ENCODE results near the gene WDR12.
A peak's percentile ranks its signal among the peaks of the same experiment; 100 is the strongest.
"Not testable (repeated sequence)": the region's sequence is repeated elsewhere in the genome, so short reads cannot be mapped to it uniquely, and the experiment has no call there.

WDR12 gene

GRCh38 chr2:202881570-202881969 lies 29.9 kb downstream of the WDR12 start:
- no peaks in the 10 kb centered on the region for H3K4me1 ChIP-seq (ENCODE audit: control insufficient read depth, insufficient read depth, low read length)

GRCh38 chr2:202877699-202878098 lies 33.8 kb downstream of the WDR12 start:
- Histone ChIP-seq H3K4me2 (ENCODE audit: low read length) (no peak overlapping the region), H3K4me3 (ENCODE audit: low read length) (no peak overlapping the region), H3K9me3 (replicated peaks; ENCODE audit: low read length) (no peaks in the 10 kb centered on the region), H3K9ac (ENCODE audit: low read depth, low read length) (no peak overlapping the region), H3K4me1 (ENCODE audit: control insufficient read depth, insufficient read depth, low read length) (no peaks in the 10 kb centered on the region), H3K36me3 (ENCODE audit: insufficient read depth, low read length) (no peaks in the 10 kb centered on the region), H3K27me3 (ENCODE audit: control insufficient read depth, insufficient read depth, low read length) (no peaks in the 10 kb centered on the region)

More at GRCh38 chr2:202881570-202881969, 29.9 kb downstream of the WDR12 start:
- Histone ChIP-seq H3K4me2 (ENCODE audit: low read length) (no peak overlapping the region), H3K4me3 (ENCODE audit: low read length) (no peak overlapping the region), H3K9me3 (replicated peaks; ENCODE audit: low read length) (no peaks in the 10 kb centered on the region), H3K36me3 (ENCODE audit: insufficient read depth, low read length) (peaks cover 17% of the 10 kb centered on the region), H3K27me3 (ENCODE audit: control insufficient read depth, insufficient read depth, low read length) (no peaks in the 10 kb centered on the region), H3K9ac (ENCODE audit: low read depth, low read length) (no peak overlapping the region)

GRCh38 chr2:202871300-202872141 lies 40.0 kb downstream of the WDR12 start, which contains the start of gene ICA1L:
ICA1L (minus strand) TSS chr2:202871766; CDS start chr2:202829009, 42,757 bp downstream.
- peak within 1 kb of the TSS; percentile 86 for H3K4me2 ChIP-seq (ENCODE audit: low read length)
- peak within 1 kb of the TSS; percentile 83 for H3K9ac ChIP-seq (ENCODE audit: low read depth, low read length)
- H3K27me3 ChIP-seq (ENCODE audit: control insufficient read depth, insufficient read depth, low read length), result no peaks in the 10 kb centered on the region
- peak within 1 kb of the TSS; percentile 80 for H3K4me3 ChIP-seq (ENCODE audit: low read length)
- no peaks in the 10 kb centered on the region for H3K9me3 ChIP-seq (replicated peaks; ENCODE audit: low read length)
- H3K36me3 ChIP-seq (ENCODE audit: insufficient read depth, low read length), result no peaks in the 10 kb centered on the region
- H3K4me1 ChIP-seq (ENCODE audit: control insufficient read depth, insufficient read depth, low read length), result peaks cover 3% of the 10 kb centered on the region

GRCh38 chr2:202870431-202871299 lies 40.8 kb downstream of the WDR12 start:
- H3K36me3 ChIP-seq (ENCODE audit: insufficient read depth, low read length), result no peaks in the 10 kb centered on the region
- H3K27me3 ChIP-seq (ENCODE audit: control insufficient read depth, insufficient read depth, low read length), result no peaks in the 10 kb centered on the region
- peak overlapping the region; percentile 80 for H3K4me3 ChIP-seq (ENCODE audit: low read length)
- H3K9ac ChIP-seq (ENCODE audit: low read depth, low read length), result peak overlapping the region; percentile 83
- H3K4me1 ChIP-seq (ENCODE audit: control insufficient read depth, insufficient read depth, low read length), result peaks cover 3% of the 10 kb centered on the region
- no peaks in the 10 kb centered on the region for H3K9me3 ChIP-seq (replicated peaks; ENCODE audit: low read length)
- H3K4me2 ChIP-seq (ENCODE audit: low read length), result peak overlapping the region; percentile 86

GRCh38 chr2:202861987-202862386 lies 49.5 kb downstream of the WDR12 start:
- no peaks in the 10 kb centered on the region for H3K27me3 ChIP-seq (ENCODE audit: control insufficient read depth, insufficient read depth, low read length)
- no peak overlapping the region for H3K4me2 ChIP-seq (ENCODE audit: low read length)
- H3K4me3 ChIP-seq (ENCODE audit: low read length), result no peak overlapping the region
- no peaks in the 10 kb centered on the region for H3K4me1 ChIP-seq (ENCODE audit: control insufficient read depth, insufficient read depth, low read length)
- H3K9ac ChIP-seq (ENCODE audit: low read depth, low read length), result no peak overlapping the region
- H3K9me3 ChIP-seq (replicated peaks; ENCODE audit: low read length), result no peaks in the 10 kb centered on the region
- no peaks in the 10 kb centered on the region for H3K36me3 ChIP-seq (ENCODE audit: insufficient read depth, low read length)

GRCh38 chr2:202858601-202859000 lies 52.9 kb downstream of the WDR12 start:
- Histone ChIP-seq H3K36me3 (ENCODE audit: insufficient read depth, low read length) (no peaks in the 10 kb centered on the region), H3K4me2 (ENCODE audit: low read length) (no peak overlapping the region), H3K9ac (ENCODE audit: low read depth, low read length) (no peak overlapping the region), H3K4me3 (ENCODE audit: low read length) (no peak overlapping the region), H3K4me1 (ENCODE audit: control insufficient read depth, insufficient read depth, low read length) (no peaks in the 10 kb centered on the region), H3K9me3 (replicated peaks; ENCODE audit: low read length) (no peaks in the 10 kb centered on the region), H3K27me3 (ENCODE audit: control insufficient read depth, insufficient read depth, low read length) (no peaks in the 10 kb centered on the region)

- not testable (repeated sequence) for H3K9ac ChIP-seq (ENCODE audit: low read depth, low read length); H3K4me1 ChIP-seq (ENCODE audit: control insufficient read depth, insufficient read depth, low read length); H3K27me3 ChIP-seq (ENCODE audit: control insufficient read depth, insufficient read depth, low read length); H3K36me3 ChIP-seq (ENCODE audit: insufficient read depth, low read length); H3K4me3 ChIP-seq (ENCODE audit: low read length); H3K9me3 ChIP-seq (replicated peaks; ENCODE audit: low read length); H3K4me2 ChIP-seq (ENCODE audit: low read length)
Observed at GRCh38 chr2:202849343-202849742, 62.1 kb downstream of the WDR12 start.

- Histone ChIP-seq H3K36me3 (ENCODE audit: insufficient read depth, low read length) (no peaks in the 10 kb centered on the region), H3K4me2 (ENCODE audit: low read length) (no peak overlapping the region), H3K4me1 (ENCODE audit: control insufficient read depth, insufficient read depth, low read length) (no peaks in the 10 kb centered on the region), H3K9me3 (replicated peaks; ENCODE audit: low read length) (no peaks in the 10 kb centered on the region), H3K4me3 (ENCODE audit: low read length) (no peak overlapping the region), H3K27me3 (ENCODE audit: control insufficient read depth, insufficient read depth, low read length) (no peaks in the 10 kb centered on the region), H3K9ac (ENCODE audit: low read depth, low read length) (no peak overlapping the region)
Observed at GRCh38 chr2:202848813-202849212, 62.7 kb downstream of the WDR12 start.

- Histone ChIP-seq H3K4me2 (ENCODE audit: low read length) (no peak overlapping the region), H3K9ac (ENCODE audit: low read depth, low read length) (no peak overlapping the region), H3K9me3 (replicated peaks; ENCODE audit: low read length) (no peaks in the 10 kb centered on the region), H3K36me3 (ENCODE audit: insufficient read depth, low read length) (no peaks in the 10 kb centered on the region), H3K4me1 (ENCODE audit: control insufficient read depth, insufficient read depth, low read length) (no peaks in the 10 kb centered on the region), H3K27me3 (ENCODE audit: control insufficient read depth, insufficient read depth, low read length) (no peaks in the 10 kb centered on the region), H3K4me3 (ENCODE audit: low read length) (no peak overlapping the region)
Observed at GRCh38 chr2:202847693-202848524, 63.6 kb downstream of the WDR12 start.

- H3K9me3 ChIP-seq (replicated peaks; ENCODE audit: low read length), result no peaks in the 10 kb centered on the region
- no peak overlapping the region for H3K9ac ChIP-seq (ENCODE audit: low read depth, low read length)
- no peaks in the 10 kb centered on the region for H3K36me3 ChIP-seq (ENCODE audit: insufficient read depth, low read length)
- H3K4me3 ChIP-seq (ENCODE audit: low read length), result no peak overlapping the region
- no peaks in the 10 kb centered on the region for H3K4me1 ChIP-seq (ENCODE audit: control insufficient read depth, insufficient read depth, low read length)
- H3K27me3 ChIP-seq (ENCODE audit: control insufficient read depth, insufficient read depth, low read length), result no peaks in the 10 kb centered on the region
- no peak overlapping the region for H3K4me2 ChIP-seq (ENCODE audit: low read length)
Observed at GRCh38 chr2:202844656-202845055, 66.8 kb downstream of the WDR12 start.

GRCh38 chr2:202842690-202843089 lies 68.8 kb downstream of the WDR12 start:
- Histone ChIP-seq H3K9me3 (replicated peaks; ENCODE audit: low read length) (no peaks in the 10 kb centered on the region), H3K4me2 (ENCODE audit: low read length) (no peak overlapping the region), H3K36me3 (ENCODE audit: insufficient read depth, low read length) (no peaks in the 10 kb centered on the region), H3K9ac (ENCODE audit: low read depth, low read length) (no peak overlapping the region), H3K4me1 (ENCODE audit: control insufficient read depth, insufficient read depth, low read length) (no peaks in the 10 kb centered on the region), H3K27me3 (ENCODE audit: control insufficient read depth, insufficient read depth, low read length) (no peaks in the 10 kb centered on the region), H3K4me3 (ENCODE audit: low read length) (no peak overlapping the region)
